NCI-H1417 (cell line): ENCODE results near the gene UTS2R.
A peak's percentile ranks its signal among the peaks of the same experiment; 100 is the strongest.

Source experiments
- DNase-seq, 3 experiments: peaks; one replicate each; lab custom pipeline; 2025; lab: John Stamatoyannopoulos, UW

UTS2R gene

DNA sequence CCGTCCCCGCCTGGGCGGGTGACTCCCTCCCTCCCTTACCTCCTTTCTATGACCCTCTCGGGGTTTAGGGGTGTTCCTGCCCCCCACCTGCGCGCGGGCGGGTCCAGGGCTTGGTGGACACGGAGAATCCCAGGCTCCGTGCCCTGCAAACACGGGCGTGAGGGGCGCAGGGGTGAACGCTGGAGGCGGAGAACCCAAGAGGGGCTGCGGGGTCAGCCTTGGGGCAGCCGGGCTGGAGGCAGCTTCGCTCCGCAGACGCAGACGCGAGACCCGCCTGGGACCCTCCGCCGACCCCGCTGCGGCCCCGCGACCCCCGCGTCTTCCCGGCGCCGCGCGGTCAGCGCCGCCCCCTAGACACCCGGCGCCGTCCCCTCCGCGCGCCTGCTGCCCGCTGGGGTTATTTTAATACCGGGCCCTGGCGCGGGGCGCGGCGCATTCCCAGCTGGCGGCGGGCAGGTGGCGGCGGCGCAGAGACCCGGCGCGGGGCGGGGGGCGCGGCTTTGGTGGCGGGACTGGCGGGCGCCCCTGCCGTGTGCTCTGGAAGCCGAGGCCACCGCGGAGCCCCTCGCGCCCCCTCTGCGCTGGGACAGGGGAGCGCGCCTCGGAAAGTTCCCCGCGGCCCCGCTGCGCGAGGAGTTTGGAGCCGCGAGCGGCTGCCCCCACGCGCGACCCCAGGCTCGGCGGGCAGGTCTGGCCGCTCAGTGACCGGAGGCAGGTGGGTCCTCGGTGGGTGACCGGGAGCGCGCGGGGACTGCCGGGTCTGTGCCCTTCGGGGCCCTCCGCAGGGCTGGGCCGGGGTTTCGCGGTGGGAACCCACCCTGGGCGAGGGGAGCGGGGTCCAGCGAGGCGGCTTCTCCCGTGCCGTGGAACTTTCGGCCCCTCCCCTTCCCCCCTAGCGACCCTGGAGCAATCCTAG is at the start of gene UTS2R:
Gene UTS2R (plus strand): TSS at position 433 of the 916 bp plus-strand sequence. CDS start 2,560 bp downstream, outside the sequence.
- peak in 2 of 3 experiments; percentile 54 to 67 for DNase-seq

DNA sequence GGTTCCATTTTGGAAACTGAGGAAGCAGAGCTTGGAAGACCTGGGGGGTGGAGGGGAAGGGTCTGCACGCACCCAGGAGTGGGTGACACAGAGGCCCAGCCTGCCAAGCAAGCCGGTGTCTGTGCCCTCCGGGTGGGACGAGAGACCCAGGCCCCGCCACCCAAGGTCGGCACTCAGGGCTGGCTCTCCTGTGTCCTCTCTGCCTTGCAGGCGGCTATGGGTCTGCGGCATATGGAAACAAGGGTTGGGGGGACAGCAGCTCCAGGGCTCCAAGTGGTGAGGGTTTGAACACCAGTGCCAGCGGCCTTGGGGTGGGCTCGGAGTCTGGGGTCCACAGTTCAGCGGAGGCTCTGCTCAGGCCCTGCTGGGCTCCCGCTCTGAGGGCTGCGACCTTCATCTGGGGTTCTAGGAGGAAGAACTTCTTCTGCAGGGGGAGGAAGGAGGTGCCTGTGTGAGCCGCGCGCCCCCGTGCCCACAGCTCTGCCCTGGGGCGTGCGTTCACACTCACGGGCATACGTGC is 49.6 kb upstream of the UTS2R start:
- DNase-seq, result no peak

DNA sequence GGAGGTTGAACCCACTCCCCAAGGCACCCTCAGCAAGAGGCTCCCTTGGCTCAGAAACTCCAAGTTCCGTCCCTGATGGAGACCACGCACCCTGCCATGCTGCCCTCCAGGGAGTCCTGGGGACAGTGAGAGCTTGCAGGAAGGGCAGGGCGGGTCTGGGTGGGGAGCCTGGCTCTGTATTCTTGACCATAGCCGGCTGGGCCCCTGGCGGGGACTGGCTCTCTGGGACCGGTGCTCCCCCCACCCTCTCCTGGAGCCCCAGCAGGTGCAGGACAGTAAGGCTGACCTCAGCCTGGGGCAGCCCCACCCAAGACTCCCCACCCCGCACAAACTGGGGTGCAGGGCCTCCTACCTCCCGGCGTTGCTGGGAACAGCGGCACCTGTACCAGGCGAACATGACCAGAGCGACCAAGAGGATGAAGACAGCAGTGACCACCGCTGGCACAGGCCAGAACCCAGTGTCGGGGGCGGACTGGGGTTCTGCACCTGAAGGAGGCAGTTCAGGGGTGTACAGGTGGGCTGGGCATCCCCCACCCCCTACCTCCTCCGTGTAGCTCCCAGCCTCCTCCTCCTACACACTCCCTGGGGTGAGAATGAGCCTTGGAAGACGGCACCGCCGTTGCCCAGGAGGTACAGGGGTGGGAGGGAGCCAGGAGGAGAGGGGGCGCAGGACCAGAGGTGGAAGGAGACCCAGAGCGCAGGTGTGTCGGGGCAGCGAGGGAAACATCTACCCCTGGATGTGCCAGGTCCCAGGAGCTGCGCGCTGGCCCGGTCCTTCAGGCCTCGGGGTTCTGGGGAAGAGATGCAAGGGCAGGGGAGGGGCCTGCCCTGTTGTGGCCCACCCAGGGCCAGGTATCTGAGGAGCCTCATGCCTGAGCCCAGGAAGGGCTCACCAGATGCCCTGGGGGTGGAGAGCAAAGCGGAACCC is 48.8 kb upstream of the UTS2R start:
- DNase-seq, result no peak

- no peak for DNase-seq
These were observed 47.9 kb upstream of the UTS2R start for GRCh38 chr17:82323514-82324234.

- DNase-seq, result no peak
These were observed 46.8 kb upstream of the UTS2R start for GRCh38 chr17:82324566-82325285.

GRCh38 chr17:82325286-82326180 is 46.0 kb upstream of the UTS2R start:
- no peak for DNase-seq

DNA sequence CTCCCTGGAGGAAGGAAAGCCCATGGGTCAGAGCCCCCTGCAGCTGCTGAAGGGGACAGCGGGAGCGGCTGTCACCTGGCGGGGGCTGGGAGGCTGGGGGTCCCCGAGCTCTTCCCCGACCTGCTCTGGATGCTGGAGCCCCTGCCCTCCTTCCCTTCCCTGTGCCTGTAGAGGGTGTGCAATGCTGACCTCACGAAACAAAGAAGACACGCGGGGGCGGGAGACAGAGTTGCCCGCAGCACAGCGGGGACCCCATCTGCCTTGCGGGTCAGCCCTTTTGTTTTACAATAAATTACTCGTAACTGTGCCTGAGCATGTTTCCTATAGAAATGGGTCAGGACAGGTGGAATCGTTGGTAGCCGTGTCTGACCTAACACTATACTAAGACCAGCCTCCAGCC is 44.3 kb upstream of the UTS2R start:
- peak in 2 of 3 experiments; percentile 35 to 67 for DNase-seq

DNA sequence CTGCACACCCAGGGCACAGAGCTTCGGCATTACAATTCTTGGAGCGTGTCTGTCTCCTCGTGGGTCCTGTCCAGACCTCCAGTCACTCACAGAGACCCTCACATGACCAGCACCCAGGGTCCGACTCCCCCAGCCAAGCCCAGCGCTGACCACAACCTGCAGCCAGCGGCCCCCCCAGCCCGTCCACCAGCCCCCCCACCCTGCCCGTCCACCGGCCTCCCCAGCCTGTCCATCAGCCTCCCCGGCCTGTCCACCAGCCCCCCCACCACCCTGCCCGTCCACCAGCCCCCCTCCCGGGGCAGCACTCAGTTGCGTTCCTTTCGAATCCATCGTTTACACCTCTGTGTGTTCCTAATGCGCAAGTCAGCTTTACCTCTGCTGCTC is 43.8 kb upstream of the UTS2R start:
- DNase-seq, result no peak

DNA sequence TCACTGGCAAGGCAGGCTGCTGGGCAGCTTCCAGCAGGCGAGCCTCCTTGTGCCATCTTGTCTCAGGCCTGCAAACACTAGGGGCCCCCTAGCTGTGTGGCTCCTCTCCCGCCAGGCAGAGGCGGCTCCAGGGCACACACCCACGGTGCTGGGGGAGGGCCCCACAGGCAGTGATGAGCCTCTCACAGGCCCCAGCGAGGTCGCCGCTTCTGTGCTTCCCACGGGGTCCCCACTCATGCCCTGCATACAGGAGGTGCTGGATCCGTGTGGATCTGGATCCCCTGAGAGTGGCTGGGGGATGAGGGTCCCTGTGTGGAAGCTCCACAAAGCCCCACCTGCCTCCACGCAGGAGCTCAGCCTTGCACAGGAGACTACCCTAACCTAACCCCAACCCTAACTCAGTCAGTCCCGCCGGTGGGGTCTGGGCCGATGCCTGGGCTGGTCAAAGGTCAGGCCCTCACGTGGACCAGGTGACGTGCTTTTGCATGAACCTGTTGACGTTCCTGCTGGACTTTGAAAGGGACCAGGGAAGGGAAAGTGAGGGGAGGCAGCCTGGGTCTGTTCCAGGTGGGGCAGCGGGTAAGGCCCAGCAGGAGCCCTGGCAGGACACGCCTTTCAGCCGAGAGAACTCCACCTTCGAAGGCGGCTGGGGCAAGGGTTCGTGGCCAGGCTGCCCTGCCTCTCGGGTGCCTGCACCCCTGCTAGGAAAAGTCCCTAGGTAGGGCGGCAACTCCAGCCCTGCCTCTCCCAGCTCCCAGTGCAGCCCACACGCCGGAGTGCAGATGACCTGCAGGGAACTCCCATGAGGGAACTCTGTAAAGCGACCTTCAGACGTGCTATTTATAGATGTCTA is 43.2 kb upstream of the UTS2R start:
- DNase-seq, result peak in 2 of 3 experiments; percentile 8 to 37

DNA sequence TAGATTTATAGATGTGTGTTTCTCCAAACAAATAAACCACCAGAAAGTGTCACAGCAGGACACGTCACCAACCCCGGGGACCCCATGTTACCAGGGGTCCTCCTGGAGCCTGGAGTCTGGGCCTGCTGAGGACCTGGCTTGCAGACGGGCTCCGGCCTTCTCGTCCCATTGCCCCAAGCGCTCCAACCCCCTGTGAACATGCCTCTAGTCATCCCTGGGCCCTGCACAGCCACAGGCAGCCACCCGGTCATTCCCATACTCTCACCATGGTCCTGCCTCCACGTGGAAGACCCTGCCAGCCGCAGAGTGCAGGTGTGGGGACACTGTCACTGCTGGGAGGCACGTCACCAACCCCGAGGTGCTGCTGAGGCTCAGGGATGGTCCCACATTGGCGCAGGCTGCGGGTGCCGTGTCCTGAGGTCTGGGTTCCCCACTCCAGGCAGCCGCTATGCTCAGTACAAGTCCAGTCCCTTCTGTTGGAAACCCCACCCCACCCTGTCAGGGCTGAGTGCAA is 42.5 kb upstream of the UTS2R start:
- no peak for DNase-seq

- DNase-seq, result no peak
These were observed 41.8 kb upstream of the UTS2R start for GRCh38 chr17:82329683-82330321.

GRCh38 chr17:82330322-82331239 is 41.0 kb upstream of the UTS2R start:
- DNase-seq, result peak; percentile 79 to 95 (median 88)

DNA sequence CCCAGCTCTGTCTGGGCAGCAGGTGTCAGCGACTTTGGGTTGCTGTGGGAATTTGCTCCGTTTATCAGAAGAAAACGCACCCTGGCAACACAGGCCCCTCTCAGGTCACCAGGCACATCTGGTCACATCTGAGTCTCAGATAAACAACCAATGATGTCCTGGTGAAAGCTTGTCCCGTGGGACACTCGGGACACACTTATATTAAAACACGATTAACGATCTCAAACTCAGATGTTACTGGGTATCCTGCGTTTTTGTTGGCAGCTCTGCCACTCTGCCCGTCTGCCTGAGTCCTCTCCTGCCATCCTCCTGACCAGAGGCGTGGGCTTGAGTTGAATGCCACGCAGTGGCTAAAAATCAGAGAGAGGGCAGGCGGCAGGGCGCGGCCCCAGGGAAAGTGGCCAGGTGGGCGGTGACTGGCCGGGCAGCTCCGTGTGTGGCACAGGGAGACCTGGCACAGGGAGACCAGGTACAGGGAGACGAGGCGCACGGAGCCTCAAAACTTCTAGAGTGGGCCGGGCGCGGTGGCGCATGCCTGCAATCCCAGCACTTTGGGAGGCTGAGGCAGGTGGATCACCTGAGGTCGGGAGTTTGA is 40.1 kb upstream of the UTS2R start:
- peak in 1 of 3 experiments; percentile 33 for DNase-seq

DNA sequence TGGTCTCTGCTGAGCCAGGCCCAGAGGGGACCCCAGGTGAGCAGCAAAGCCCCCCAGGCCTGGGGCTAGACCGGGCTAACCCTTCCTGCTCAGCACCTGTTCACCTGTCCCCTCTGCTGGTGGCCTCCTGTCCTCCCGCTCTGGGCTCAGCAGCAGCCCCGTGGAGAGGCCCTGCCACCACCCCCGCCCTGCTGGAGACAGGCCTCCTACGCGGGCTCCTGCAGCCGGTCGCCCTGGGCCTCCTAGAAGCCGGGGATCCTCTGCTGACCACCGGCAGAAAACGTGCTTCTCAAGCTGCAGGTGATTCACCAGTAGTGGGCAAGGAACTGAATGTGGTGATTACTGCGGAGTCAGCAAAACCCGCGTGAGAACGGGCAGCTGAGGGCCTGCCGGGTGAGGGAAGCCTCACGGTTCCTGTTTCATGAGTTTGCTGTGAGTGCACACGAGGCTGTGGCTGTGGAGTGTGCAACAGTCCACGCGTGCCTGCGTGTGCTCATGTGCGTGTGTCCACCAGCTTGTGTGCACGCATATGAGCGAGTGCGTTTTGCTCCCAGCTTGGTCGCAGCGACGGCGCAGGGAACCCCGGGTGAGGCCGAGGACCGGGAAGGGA is 38.8 kb upstream of the UTS2R start:
- peak in 2 of 3 experiments; percentile 68 to 74 for DNase-seq

- peak in 2 of 3 experiments; percentile 55 to 56 for DNase-seq
These were observed 38.0 kb upstream of the UTS2R start, which contains the start of gene SECTM1 for GRCh38 chr17:82333279-82334171. Gene SECTM1, minus strand, starts transcription at chr17:82333766. Its CDS starts 6,526 bp downstream, at chr17:82327240.
